Measurements from ENCODE around the gene RAB31.

GRCh38 chr18:9716780-9717563, 8.9 kb downstream of the RAB31 start:
- TF ChIP-seq, protein P1, sequence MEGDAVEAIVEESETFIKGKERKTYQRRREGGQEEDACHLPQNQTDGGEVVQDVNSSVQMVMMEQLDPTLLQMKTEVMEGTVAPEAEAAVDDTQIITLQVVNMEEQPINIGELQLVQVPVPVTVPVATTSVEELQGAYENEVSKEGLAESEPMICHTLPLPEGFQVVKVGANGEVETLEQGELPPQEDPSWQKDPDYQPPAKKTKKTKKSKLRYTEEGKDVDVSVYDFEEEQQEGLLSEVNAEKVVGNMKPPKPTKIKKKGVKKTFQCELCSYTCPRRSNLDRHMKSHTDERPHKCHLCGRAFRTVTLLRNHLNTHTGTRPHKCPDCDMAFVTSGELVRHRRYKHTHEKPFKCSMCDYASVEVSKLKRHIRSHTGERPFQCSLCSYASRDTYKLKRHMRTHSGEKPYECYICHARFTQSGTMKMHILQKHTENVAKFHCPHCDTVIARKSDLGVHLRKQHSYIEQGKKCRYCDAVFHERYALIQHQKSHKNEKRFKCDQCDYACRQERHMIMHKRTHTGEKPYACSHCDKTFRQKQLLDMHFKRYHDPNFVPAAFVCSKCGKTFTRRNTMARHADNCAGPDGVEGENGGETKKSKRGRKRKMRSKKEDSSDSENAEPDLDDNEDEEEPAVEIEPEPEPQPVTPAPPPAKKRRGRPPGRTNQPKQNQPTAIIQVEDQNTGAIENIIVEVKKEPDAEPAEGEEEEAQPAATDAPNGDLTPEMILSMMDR (IDR thresholded peaks at IDR 0.05), result no peak
- TF ChIP-seq POLR2AphosphoS5 (IDR thresholded peaks at IDR 0.05; ENCODE audit: insufficient read depth in 1 of 2, low read depth in 1 of 2) (no peak), POLR2A (IDR thresholded peaks at IDR 0.05) (no peak)
